Measurements from ENCODE around the gene TUNAR. TPM values are rescaled to one million over a fixed set of nuclear protein-coding genes. Genes with fewer than 3 reads are reported as not detected.

The TUNAR gene
- total and polyA plus RNA-seq, 4 donors, result 0.01 to 0.09 TPM; not detected in 2

GRCh38 chr14:95863295-95863694, 13.3 kb upstream of the TUNAR start:
- DNase-seq (no peak), ATAC-seq (ENCODE audit: insufficient read depth, low FRiP score) (no peak)
- no peak for TF ChIP-seq CTCF (IDR thresholded peaks at IDR 0.05; ENCODE audit: control extremely low read depth, extremely low read depth)
- no peak overlapping the region for H3K9ac ChIP-seq (ENCODE audit: insufficient read depth in 1 of 2, low read length in 2 of 2)
- no peak overlapping the region for H3K4me3 ChIP-seq
- H3K27ac ChIP-seq (ENCODE audit: low read depth in 1 of 2, low read length in 1 of 2), result no peak overlapping the region
- no peaks in the 10 kb centered on the region for H3K36me3 ChIP-seq (ENCODE audit: control insufficient read depth in 4 of 4, insufficient read depth in 4 of 4, low read length in 4 of 4)
- WGBS, 2 donors, result 83 to 89% methylated on average over 4 of the region's 4 CpGs
- H3K4me1 ChIP-seq (ENCODE audit: control insufficient read depth in 5 of 5, insufficient read depth in 5 of 5, low read length in 5 of 5), result no peaks in the 10 kb centered on the region
- no peaks in the 10 kb centered on the region for H3K27me3 ChIP-seq (ENCODE audit: control insufficient read depth in 3 of 3, insufficient read depth in 3 of 3, low read length in 2 of 3)
- H3K9me3 ChIP-seq (ENCODE audit: control insufficient read depth in 4 of 4, insufficient read depth in 3 of 4, low read length in 3 of 4), result peaks cover 0 to 4% (median 2%) of the 10 kb centered on the region in 4 donors

GRCh38 chr14:95869776-95870175, 6.9 kb upstream of the TUNAR start:
- Histone ChIP-seq H3K9me3 (ENCODE audit: control insufficient read depth in 4 of 4, insufficient read depth in 3 of 4, low read length in 3 of 4) (peaks cover 0 to 11% (median 2%) of the 10 kb centered on the region in 4 donors), H3K27me3 (ENCODE audit: control insufficient read depth in 3 of 3, insufficient read depth in 3 of 3, low read length in 2 of 3) (peaks cover 8 to 21% (median 9%) of the 10 kb centered on the region in 3 donors), H3K9ac (ENCODE audit: insufficient read depth in 1 of 2, low read length in 2 of 2) (no peak overlapping the region), H3K27ac (ENCODE audit: low read depth in 1 of 2, low read length in 1 of 2) (no peak overlapping the region), H3K4me3 (no peak overlapping the region), H3K4me1 (ENCODE audit: control insufficient read depth in 5 of 5, insufficient read depth in 5 of 5, low read length in 5 of 5) (no peaks in the 10 kb centered on the region), H3K36me3 (ENCODE audit: control insufficient read depth in 4 of 4, insufficient read depth in 4 of 4, low read length in 4 of 4) (no peaks in the 10 kb centered on the region)
- no peak for ATAC-seq (ENCODE audit: insufficient read depth, low FRiP score)
- WGBS, 2 donors, result 77 to 81% methylated on average over 6 of the region's 6 CpGs
- no peak for DNase-seq
- no peak for TF ChIP-seq CTCF (IDR thresholded peaks at IDR 0.05; ENCODE audit: control extremely low read depth, extremely low read depth)

GRCh38 chr14:95870772-95871171, 5.9 kb upstream of the TUNAR start:
- no peak for TF ChIP-seq CTCF (IDR thresholded peaks at IDR 0.05; ENCODE audit: control extremely low read depth, extremely low read depth)
- H3K9ac ChIP-seq (ENCODE audit: insufficient read depth in 1 of 2, low read length in 2 of 2), result no peak overlapping the region
- H3K4me1 ChIP-seq (ENCODE audit: control insufficient read depth in 5 of 5, insufficient read depth in 5 of 5, low read length in 5 of 5), result no peaks in the 10 kb centered on the region
- H3K36me3 ChIP-seq (ENCODE audit: control insufficient read depth in 4 of 4, insufficient read depth in 4 of 4, low read length in 4 of 4), result no peaks in the 10 kb centered on the region
- ATAC-seq (ENCODE audit: insufficient read depth, low FRiP score), result no peak
- peaks cover 17 to 31% (median 19%) of the 10 kb centered on the region in 3 donors for H3K27me3 ChIP-seq (ENCODE audit: control insufficient read depth in 3 of 3, insufficient read depth in 3 of 3, low read length in 2 of 3)
- no peak for DNase-seq
- H3K9me3 ChIP-seq (ENCODE audit: control insufficient read depth in 4 of 4, insufficient read depth in 3 of 4, low read length in 3 of 4), result peaks cover 0 to 11% (median 2%) of the 10 kb centered on the region in 4 donors
- no peak overlapping the region for H3K27ac ChIP-seq (ENCODE audit: low read depth in 1 of 2, low read length in 1 of 2)
- WGBS, 2 donors, result 85 to 92% methylated on average over 7 of the region's 7 CpGs
- H3K4me3 ChIP-seq, result no peak overlapping the region

GRCh38 chr14:95871531-95871930, 5.1 kb upstream of the TUNAR start:
- peaks cover 0 to 7% (median under 1%) of the 10 kb centered on the region in 4 donors for H3K9me3 ChIP-seq (ENCODE audit: control insufficient read depth in 4 of 4, insufficient read depth in 3 of 4, low read length in 3 of 4)
- WGBS, 2 donors, result 51 to 71% methylated on average over 4 of the region's 4 CpGs
- no peak overlapping the region for H3K9ac ChIP-seq (ENCODE audit: insufficient read depth in 1 of 2, low read length in 2 of 2)
- no peak overlapping the region for H3K27ac ChIP-seq (ENCODE audit: low read depth in 1 of 2, low read length in 1 of 2)
- no peaks in the 10 kb centered on the region for H3K4me1 ChIP-seq (ENCODE audit: control insufficient read depth in 5 of 5, insufficient read depth in 5 of 5, low read length in 5 of 5)
- H3K36me3 ChIP-seq (ENCODE audit: control insufficient read depth in 4 of 4, insufficient read depth in 4 of 4, low read length in 4 of 4), result no peaks in the 10 kb centered on the region
- no peak for ATAC-seq (ENCODE audit: insufficient read depth, low FRiP score)
- no peak for TF ChIP-seq CTCF (IDR thresholded peaks at IDR 0.05; ENCODE audit: control extremely low read depth, extremely low read depth)
- H3K4me3 ChIP-seq, result no peak overlapping the region
- DNase-seq, result no peak
- H3K27me3 ChIP-seq (ENCODE audit: control insufficient read depth in 3 of 3, insufficient read depth in 3 of 3, low read length in 2 of 3), result peaks cover 17 to 33% (median 26%) of the 10 kb centered on the region in 3 donors

Data from lung (tissue), 12 donors.